Bronchial epithelial cell (primary cell): Measurements from ENCODE around the gene CRYGC. TPM values are rescaled to one million over a fixed set of nuclear protein-coding genes. Genes with fewer than 3 reads are reported as not detected.

Experiments
- DNase-seq: peaks from one replicate; pipeline ENCODE4 v3.0.0-alpha.2; 2010; ENCODE audit warnings: low read depth
- FAIRE-seq: peaks from 2 replicates; lab custom pipeline; 2011; peaks lifted over from hg19 to GRCh38; lab: Jason Lieb, UNC
- H3K27me3 ChIP-seq: 2 replicates; pipeline ENCODE4 v1.5.1; 2011; ENCODE audit warnings: low read length; ENCODE audit not compliant: control insufficient read depth, insufficient read depth
- H3K36me3 ChIP-seq: 2 replicates; pipeline ENCODE4 v1.5.1; 2011; ENCODE audit warnings: low read length; ENCODE audit not compliant: control insufficient read depth, insufficient read depth
- H3K4me3 ChIP-seq: 2 replicates; pipeline ENCODE4 v1.5.1; 2011; ENCODE audit warnings: mild to moderate bottlenecking, low read depth, low read length, control low read depth
- total RNA-seq: library from RNA; depleted of rRNA; stranded (reverse); fragments of >200 nt; gene quantifications from 2 replicates; pipeline ENCODE4 v1.2.1, GENCODE V29; 2014
- TF ChIP-seq, protein P1 (sequence below): IDR thresholded peaks from 2 replicates; pipeline ENCODE4 v1.5.1; 2011; ENCODE audit warnings: mild to moderate bottlenecking, moderate library complexity, low read length, control low read depth, inconsistent platforms; ENCODE audit not compliant: insufficient read depth, severe bottlenecking

Gene CRYGC
- total RNA-seq, 1 donor from 2014 or later = not detected

- DNase-seq (no peak), FAIRE-seq (no peak)
- no peak overlapping the region for H3K4me3 ChIP-seq
- TF ChIP-seq, protein P1, sequence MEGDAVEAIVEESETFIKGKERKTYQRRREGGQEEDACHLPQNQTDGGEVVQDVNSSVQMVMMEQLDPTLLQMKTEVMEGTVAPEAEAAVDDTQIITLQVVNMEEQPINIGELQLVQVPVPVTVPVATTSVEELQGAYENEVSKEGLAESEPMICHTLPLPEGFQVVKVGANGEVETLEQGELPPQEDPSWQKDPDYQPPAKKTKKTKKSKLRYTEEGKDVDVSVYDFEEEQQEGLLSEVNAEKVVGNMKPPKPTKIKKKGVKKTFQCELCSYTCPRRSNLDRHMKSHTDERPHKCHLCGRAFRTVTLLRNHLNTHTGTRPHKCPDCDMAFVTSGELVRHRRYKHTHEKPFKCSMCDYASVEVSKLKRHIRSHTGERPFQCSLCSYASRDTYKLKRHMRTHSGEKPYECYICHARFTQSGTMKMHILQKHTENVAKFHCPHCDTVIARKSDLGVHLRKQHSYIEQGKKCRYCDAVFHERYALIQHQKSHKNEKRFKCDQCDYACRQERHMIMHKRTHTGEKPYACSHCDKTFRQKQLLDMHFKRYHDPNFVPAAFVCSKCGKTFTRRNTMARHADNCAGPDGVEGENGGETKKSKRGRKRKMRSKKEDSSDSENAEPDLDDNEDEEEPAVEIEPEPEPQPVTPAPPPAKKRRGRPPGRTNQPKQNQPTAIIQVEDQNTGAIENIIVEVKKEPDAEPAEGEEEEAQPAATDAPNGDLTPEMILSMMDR = no peak
- no peaks in the 10 kb centered on the region for H3K27me3 ChIP-seq
- H3K36me3 ChIP-seq = no peaks in the 10 kb centered on the region
Measured at GRCh38 chr2:208135794-208136715, 6.4 kb upstream of the CRYGC start.

DNA sequence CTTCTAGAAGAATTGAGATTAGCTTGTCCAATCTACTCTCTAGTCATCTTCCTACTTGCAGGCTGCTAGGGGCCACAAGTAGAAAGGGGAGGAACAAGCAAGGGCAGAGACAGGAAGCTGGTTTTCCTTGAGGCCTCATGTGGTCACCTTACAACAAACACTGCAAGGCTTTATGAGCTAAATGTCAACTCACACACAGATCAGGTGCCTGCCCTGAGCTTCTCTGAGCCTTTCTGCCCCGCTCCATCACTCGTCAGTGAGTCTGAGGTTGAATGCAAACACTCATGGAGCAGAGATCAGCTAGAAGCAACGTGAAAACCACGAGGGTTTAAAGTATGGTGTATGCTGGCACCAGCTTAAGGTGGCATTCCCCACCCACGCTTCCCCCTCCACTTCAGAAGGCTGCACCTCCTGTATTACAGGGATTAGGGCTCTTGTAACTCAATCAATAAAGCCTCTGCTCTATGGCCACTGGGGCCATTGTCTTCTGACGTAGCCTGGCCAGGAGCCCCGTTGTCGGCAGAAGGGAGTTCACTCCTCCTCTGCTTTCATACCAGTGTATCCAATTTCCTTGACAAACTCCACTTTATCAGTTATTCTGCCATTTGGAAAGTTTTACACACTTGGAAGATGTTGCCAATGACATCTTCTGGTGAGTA is 5.4 kb upstream of the CRYGC start:
- DNase-seq (peak; percentile 16), FAIRE-seq (no peak)
- no peak overlapping the region for H3K4me3 ChIP-seq
- no peaks in the 10 kb centered on the region for H3K36me3 ChIP-seq
- no peaks in the 10 kb centered on the region for H3K27me3 ChIP-seq
- TF ChIP-seq, protein P1 = no peak

- Histone ChIP-seq H3K4me3 (no peak overlapping the region), H3K36me3 (no peaks in the 10 kb centered on the region), H3K27me3 (no peaks in the 10 kb centered on the region)
- DNase-seq (no peak), FAIRE-seq (no peak)
- TF ChIP-seq, protein P1 = no peak
Measured at GRCh38 chr2:208130712-208131110, 1.1 kb upstream of the CRYGC start.

DNA sequence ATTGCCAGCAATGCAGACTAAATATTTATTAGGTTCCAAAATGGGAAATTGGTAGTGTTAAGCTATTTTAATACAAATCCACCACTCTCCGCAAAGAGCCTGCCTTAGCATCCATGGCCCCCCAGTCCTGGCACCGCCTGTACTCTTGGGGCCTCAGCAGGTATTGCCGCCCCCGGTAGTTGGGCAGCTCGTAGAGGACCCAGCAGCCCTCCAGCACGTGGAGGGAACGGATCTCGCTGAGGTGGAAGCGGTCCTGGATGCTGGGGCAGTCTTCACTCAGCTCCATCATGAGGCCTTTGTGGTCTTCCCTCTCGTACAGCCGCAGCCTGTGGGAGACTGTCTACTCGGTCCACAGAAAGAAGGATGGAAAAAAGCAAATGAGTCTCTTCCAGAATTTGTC is 1.5 kb downstream of the CRYGC start:
- TF ChIP-seq, protein P1 = no peak
- Histone ChIP-seq H3K4me3 (no peak overlapping the region), H3K27me3 (peaks cover 1% of the 10 kb centered on the region), H3K36me3 (no peaks in the 10 kb centered on the region)
- FAIRE-seq = no peak
- no peak for DNase-seq

- H3K27me3 ChIP-seq = peaks cover 1% of the 10 kb centered on the region
- no peak for FAIRE-seq
- DNase-seq = no peak
- TF ChIP-seq, protein P1 = no peak
- H3K4me3 ChIP-seq = no peak overlapping the region
- H3K36me3 ChIP-seq = no peaks in the 10 kb centered on the region
Measured at GRCh38 chr2:208127090-208127489, 2.5 kb downstream of the CRYGC start.
